OCI-LY7 (cell line): ENCODE data around the gene MMRN1.

Experiments used
- EZH2phosphoT487 ChIP-seq: fragments of 200-600 bp; sonication (generic); IDR thresholded peaks from 2 replicates; pipeline ENCODE4 v1.6.1; 2018; ENCODE audit warnings: low read depth, borderline replicate concordance, mild to moderate bottlenecking, mixed run types, antibody characterized with exemption, low read length, moderate library complexity, mixed read lengths
- TF ChIP-seq, protein P1 (sequence below): fragments of 200-600 bp; sonication (generic); conservative IDR thresholded peaks from 2 replicates; pipeline ENCODE4 v1.5.1; 2014; ENCODE audit warnings: mild to moderate bottlenecking, antibody characterized with exemption, low read length, moderate library complexity, mixed read lengths

DNA sequence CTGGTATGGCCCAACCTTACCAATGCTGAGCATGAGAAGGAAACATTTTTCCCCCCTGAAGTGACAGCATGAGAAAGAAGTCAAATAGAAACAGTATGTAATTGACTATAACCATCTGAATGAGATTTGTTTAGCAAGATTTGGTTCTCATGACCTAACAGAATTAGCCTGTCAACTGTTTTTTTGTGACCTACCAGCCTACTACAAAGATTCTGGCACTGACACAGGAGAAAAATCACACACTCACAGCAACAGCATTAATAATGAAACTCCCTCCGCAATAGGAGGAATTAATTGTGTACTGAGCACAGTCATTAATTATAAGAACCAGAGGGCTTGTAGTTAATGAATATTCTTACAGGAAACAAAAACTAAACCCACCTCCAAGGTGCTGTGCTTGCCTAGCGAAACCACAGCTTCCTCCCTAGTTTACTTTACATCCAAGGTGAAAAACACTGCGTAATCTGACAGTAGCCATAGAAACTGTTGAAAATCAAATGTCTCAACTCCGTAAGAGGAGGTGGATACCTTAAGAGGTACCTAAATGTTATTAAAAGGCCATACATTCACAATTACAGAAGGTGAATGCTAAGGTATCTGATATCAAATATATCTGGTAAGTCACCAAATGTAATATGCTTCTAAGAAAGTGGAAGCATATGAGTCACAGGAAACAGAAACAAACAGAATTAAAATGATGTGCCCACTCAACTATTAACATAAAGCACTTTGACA lies 34.9 kb downstream of the MMRN1 start:
- TF ChIP-seq, protein P1, sequence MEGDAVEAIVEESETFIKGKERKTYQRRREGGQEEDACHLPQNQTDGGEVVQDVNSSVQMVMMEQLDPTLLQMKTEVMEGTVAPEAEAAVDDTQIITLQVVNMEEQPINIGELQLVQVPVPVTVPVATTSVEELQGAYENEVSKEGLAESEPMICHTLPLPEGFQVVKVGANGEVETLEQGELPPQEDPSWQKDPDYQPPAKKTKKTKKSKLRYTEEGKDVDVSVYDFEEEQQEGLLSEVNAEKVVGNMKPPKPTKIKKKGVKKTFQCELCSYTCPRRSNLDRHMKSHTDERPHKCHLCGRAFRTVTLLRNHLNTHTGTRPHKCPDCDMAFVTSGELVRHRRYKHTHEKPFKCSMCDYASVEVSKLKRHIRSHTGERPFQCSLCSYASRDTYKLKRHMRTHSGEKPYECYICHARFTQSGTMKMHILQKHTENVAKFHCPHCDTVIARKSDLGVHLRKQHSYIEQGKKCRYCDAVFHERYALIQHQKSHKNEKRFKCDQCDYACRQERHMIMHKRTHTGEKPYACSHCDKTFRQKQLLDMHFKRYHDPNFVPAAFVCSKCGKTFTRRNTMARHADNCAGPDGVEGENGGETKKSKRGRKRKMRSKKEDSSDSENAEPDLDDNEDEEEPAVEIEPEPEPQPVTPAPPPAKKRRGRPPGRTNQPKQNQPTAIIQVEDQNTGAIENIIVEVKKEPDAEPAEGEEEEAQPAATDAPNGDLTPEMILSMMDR, result no peak
- no peak for TF ChIP-seq EZH2phosphoT487
